Fibroblast of villous mesenchyme (primary cell): Measurements from ENCODE around the gene OBSL1. TPM values are rescaled to one million over a fixed set of nuclear protein-coding genes. Genes with fewer than 3 reads are reported as not detected.

Experiments used
- DNase-seq: peaks from one replicate; pipeline ENCODE4 v3.0.0-alpha.2; 2010; ENCODE audit warnings: low read depth
- H3K4me3 ChIP-seq: 2 replicates; pipeline ENCODE4 v1.5.1; 2011; ENCODE audit warnings: low read depth, mild to moderate bottlenecking, low read length
- total RNA-seq: library from RNA; depleted of rRNA; stranded (reverse); fragments of >200 nt; gene quantifications from 2 replicates; pipeline ENCODE4 v1.2.3, GENCODE V29; 2012
- TF ChIP-seq, protein P1 (sequence below): IDR thresholded peaks from 2 replicates; pipeline ENCODE4 v1.5.1; 2012; ENCODE audit warnings: low read depth, mild to moderate bottlenecking, low read length; ENCODE audit not compliant: insufficient read depth

The OBSL1 gene
- total RNA-seq, 1 donor = 86.8 TPM

- DNase-seq = no peak
- H3K4me3 ChIP-seq = no peak overlapping the region
- TF ChIP-seq, protein P1, sequence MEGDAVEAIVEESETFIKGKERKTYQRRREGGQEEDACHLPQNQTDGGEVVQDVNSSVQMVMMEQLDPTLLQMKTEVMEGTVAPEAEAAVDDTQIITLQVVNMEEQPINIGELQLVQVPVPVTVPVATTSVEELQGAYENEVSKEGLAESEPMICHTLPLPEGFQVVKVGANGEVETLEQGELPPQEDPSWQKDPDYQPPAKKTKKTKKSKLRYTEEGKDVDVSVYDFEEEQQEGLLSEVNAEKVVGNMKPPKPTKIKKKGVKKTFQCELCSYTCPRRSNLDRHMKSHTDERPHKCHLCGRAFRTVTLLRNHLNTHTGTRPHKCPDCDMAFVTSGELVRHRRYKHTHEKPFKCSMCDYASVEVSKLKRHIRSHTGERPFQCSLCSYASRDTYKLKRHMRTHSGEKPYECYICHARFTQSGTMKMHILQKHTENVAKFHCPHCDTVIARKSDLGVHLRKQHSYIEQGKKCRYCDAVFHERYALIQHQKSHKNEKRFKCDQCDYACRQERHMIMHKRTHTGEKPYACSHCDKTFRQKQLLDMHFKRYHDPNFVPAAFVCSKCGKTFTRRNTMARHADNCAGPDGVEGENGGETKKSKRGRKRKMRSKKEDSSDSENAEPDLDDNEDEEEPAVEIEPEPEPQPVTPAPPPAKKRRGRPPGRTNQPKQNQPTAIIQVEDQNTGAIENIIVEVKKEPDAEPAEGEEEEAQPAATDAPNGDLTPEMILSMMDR = no peak
These were observed 3.5 kb downstream of the OBSL1 start for GRCh38 chr2:219567791-219568361.

DNA sequence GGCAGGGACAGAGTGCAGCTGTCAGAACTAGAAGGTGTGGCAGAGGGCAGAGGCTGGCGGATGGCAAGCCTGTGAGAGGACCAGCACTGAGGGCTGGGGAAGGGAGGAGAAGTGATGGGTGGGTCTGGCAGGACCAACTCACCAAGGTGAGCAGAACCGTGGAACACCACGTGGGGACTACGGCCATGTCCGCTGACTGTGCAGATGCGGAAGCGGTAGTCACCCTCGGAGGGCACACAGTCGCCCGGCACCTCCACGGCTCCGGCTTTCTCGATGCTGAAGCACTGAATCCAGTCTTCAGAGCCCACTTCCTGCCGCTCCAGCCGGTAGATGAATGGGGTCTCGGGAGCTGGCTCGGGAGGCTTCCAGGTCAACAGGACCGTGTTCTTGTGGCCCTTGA lies 4.2 kb downstream of the OBSL1 start:
- no peak overlapping the region for H3K4me3 ChIP-seq
- no peak for DNase-seq
- TF ChIP-seq, protein P1 = no peak

GRCh38 chr2:219566640-219567039 lies 4.7 kb downstream of the OBSL1 start:
- no peak overlapping the region for H3K4me3 ChIP-seq
- TF ChIP-seq, protein P1 = no peak
- no peak for DNase-seq

DNA sequence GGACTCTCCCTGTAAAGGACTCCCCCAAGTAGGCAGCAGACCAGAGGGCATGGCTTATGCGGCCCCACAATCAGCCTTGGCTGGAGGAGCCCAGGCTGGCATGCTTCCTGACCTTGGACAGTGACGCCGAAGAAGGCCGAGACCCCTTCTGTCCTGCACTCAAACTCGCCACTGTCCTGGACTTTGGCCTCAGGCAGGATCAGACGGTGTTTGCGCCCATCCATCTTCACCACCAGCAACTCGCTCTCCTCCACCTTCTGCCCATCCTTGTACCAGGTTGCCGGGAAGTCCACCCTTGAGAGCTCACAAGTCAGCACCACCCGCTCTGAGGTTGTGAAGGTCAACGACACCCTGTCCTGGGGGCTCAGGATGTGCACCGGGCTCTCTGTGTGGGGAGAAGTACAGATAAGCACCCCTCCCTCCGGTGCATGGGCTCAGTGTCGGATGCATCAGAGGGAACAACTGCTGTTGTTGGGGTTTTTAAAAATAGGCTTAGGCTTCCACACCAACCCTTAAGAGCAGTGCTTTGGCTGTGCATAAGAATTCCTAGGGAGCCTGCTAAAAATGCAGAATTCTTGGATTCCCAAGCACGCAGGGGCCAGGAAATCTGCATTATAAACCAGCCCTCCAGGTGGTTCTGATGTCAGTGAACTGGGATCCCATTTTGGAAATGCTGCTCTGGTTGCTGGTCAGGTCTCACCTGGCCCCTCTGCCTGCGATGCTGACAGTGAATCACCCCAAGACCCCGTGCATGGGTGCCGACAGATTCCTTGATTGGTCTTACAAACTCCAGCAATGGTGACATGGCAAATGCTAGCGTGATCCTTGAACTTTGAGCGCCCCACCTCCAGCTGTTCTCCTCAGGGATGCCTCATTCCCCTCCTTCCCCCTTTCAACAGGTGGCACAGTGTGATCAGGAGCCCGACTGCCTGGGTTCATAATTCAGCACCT lies 5.9 kb downstream of the OBSL1 start:
- no peak for DNase-seq
- no peak overlapping the region for H3K4me3 ChIP-seq
- TF ChIP-seq, protein P1 = no peak

GRCh38 chr2:219563271-219563928 lies 7.9 kb downstream of the OBSL1 start:
- H3K4me3 ChIP-seq = no peak overlapping the region
- TF ChIP-seq, protein P1 = no peak
- no peak for DNase-seq

- H3K4me3 ChIP-seq = no peak overlapping the region
- TF ChIP-seq, protein P1 = no peak
- DNase-seq = no peak
These were observed 9.0 kb downstream of the OBSL1 start for GRCh38 chr2:219562049-219563020.
